Suprapubic skin (tissue), 4 donors: Measurements from ENCODE around the gene CTAGE9.

Source experiments
- POLR2A ChIP-seq, 2 donors: fragments of 450-650 bp; IDR thresholded peaks; one replicate each; pipeline ENCODE4 v1.6.1; 2017; ENCODE audit warnings: antibody characterized with exemption in 2 of 2, mild to moderate bottlenecking in 2 of 2, moderate library complexity in 2 of 2
- POLR2AphosphoS5 ChIP-seq, 3 donors: sonication (generic); formaldehyde crosslinking; IDR thresholded peaks; one replicate each; pipeline ENCODE4 v1.6.1; 2017; ENCODE audit warnings: antibody characterized with exemption in 3 of 3
- TF ChIP-seq, protein P1 (sequence below), 2 donors: fragments of 200-600 bp in 1 of 2; fragments of 450-650 bp in 1 of 2; sonication (generic) in 1 of 2; IDR thresholded peaks; one replicate each; pipeline ENCODE4 v1.5.1; 2016 to 2019; ENCODE audit warnings: antibody characterized with exemption in 2 of 2, mild to moderate bottlenecking in 1 of 2, moderate library complexity in 1 of 2

DNA sequence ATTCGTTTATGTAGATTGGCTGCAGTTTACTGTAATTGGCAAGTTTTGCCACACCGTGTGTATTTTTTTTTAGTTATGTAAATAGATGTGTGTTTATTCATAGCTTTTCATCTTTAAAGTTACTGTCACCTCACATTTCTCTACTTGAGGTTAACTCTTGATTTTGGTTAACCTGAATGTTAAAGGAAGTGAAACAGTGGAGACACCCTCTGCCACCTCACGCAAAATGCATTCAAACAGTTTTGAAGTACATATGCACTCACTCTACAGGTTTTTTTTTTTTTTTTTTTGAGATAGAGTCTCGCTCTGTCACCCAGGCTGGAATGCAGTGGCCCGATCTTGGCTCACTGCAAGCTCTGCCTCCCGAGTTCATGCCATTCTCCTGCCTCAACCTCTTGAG is 27.3 kb downstream of the CTAGE9 start:
- no peak for TF ChIP-seq POLR2AphosphoS5 (IDR thresholded peaks at IDR 0.05)
- no peak for TF ChIP-seq POLR2A (IDR thresholded peaks at IDR 0.05)
- TF ChIP-seq, protein P1, sequence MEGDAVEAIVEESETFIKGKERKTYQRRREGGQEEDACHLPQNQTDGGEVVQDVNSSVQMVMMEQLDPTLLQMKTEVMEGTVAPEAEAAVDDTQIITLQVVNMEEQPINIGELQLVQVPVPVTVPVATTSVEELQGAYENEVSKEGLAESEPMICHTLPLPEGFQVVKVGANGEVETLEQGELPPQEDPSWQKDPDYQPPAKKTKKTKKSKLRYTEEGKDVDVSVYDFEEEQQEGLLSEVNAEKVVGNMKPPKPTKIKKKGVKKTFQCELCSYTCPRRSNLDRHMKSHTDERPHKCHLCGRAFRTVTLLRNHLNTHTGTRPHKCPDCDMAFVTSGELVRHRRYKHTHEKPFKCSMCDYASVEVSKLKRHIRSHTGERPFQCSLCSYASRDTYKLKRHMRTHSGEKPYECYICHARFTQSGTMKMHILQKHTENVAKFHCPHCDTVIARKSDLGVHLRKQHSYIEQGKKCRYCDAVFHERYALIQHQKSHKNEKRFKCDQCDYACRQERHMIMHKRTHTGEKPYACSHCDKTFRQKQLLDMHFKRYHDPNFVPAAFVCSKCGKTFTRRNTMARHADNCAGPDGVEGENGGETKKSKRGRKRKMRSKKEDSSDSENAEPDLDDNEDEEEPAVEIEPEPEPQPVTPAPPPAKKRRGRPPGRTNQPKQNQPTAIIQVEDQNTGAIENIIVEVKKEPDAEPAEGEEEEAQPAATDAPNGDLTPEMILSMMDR (IDR thresholded peaks at IDR 0.05) = no peak
